ENCODE results near the gene COA3. TPM values are rescaled to one million over a fixed set of nuclear protein-coding genes. Genes with fewer than 3 reads are reported as not detected.

Gene COA3
- polyA plus RNA-seq, 1 donor (not counting 4 experiments of a cell fraction or from before 2014, with no cell fraction given), result 97.8 TPM

GRCh38 chr17:42833767-42834422 is 35.4 kb upstream of the COA3 start:
- Histone ChIP-seq H3K36me3 (ENCODE audit: control insufficient read depth in 2 of 2, extremely low read depth in 1 of 2, insufficient read depth in 2 of 2, low read length in 2 of 2) (peaks cover 15% of the 10 kb centered on the region in 2 experiments), H3K4me3 (ENCODE audit: control insufficient read depth in 2 of 3, extremely low read depth in 1 of 3, insufficient read depth in 2 of 3, low read depth in 1 of 3, low read length in 3 of 3) (peak overlapping the region; percentile 81 to 96 (median 94)), H3K9me1 (ENCODE audit: control insufficient read depth, extremely low read depth, insufficient read depth, low read length) (no peaks in the 10 kb centered on the region), H3K27me3 (ENCODE audit: control insufficient read depth, extremely low read depth, insufficient read depth, low read length) (no peaks in the 10 kb centered on the region), H3K9me3 (ENCODE audit: control insufficient read depth, low read depth, low read length) (no peaks in the 10 kb centered on the region), H4K20me1 (ENCODE audit: control insufficient read depth, extremely low read depth, insufficient read depth, low read length) (no peaks in the 10 kb centered on the region), H3K9ac (ENCODE audit: control insufficient read depth, extremely low read depth, insufficient read depth, low read length) (peak overlapping the region; percentile 97), H3K79me2 (ENCODE audit: control insufficient read depth, insufficient read depth, low read length) (peaks cover 42% of the 10 kb centered on the region), H3K4me1 (ENCODE audit: control insufficient read depth, extremely low read depth, insufficient read depth, low read length) (peaks cover 19% of the 10 kb centered on the region), H3K4me2 (ENCODE audit: control insufficient read depth, extremely low read depth, insufficient read depth, low read depth, low read length) (peak overlapping the region; percentile 86), H2AFZ (ENCODE audit: control insufficient read depth, low read length) (peak overlapping the region; percentile 99), H3K27ac (ENCODE audit: control insufficient read depth, insufficient read depth, low read length) (peak overlapping the region; percentile 97)
- dilution Hi-C loops (cut with MboI; ENCODE audit: extremely low pct_ligation_motif_present, low sequenced_read_pairs), result loop anchor here (25.0 kb wide), 1 partner anchor 103 kb away; no protein-coding TSS in a partner anchor
- DNase-seq (ENCODE audit: low read depth, low spot score) (no peak), FAIRE-seq (no peak)
- TF ChIP-seq EZH2 (IDR thresholded peaks at IDR 0.05; ENCODE audit: low read length) (no peak), CTCF (optimal IDR thresholded peaks at IDR 0.05 in 1 of 3, IDR thresholded peaks at IDR 0.05 in 1 of 3, conservative IDR thresholded peaks at IDR 0.05 in 1 of 3; ENCODE audit: extremely low read depth in 1 of 3, insufficient read depth in 2 of 3, low read length in 3 of 3) (no peak)

- H3K9ac ChIP-seq (ENCODE audit: control insufficient read depth, extremely low read depth, insufficient read depth, low read length), result peak within 1 kb of the TSS; percentile 97
- peak within 1 kb of the TSS; percentile 99 for H2AFZ ChIP-seq (ENCODE audit: control insufficient read depth, low read length)
- H3K9me1 ChIP-seq (ENCODE audit: control insufficient read depth, extremely low read depth, insufficient read depth, low read length), result no peaks in the 10 kb centered on the region
- H3K4me3 ChIP-seq (ENCODE audit: control insufficient read depth in 2 of 3, extremely low read depth in 1 of 3, insufficient read depth in 2 of 3, low read depth in 1 of 3, low read length in 3 of 3), result peak within 1 kb of the TSS; percentile 81 to 96 (median 94)
- H3K4me1 ChIP-seq (ENCODE audit: control insufficient read depth, extremely low read depth, insufficient read depth, low read length), result peaks cover 19% of the 10 kb centered on the region
- H4K20me1 ChIP-seq (ENCODE audit: control insufficient read depth, extremely low read depth, insufficient read depth, low read length), result no peaks in the 10 kb centered on the region
- H3K36me3 ChIP-seq (ENCODE audit: control insufficient read depth in 2 of 2, extremely low read depth in 1 of 2, insufficient read depth in 2 of 2, low read length in 2 of 2), result peaks cover 10 to 11% of the 10 kb centered on the region in 2 experiments
- TF ChIP-seq CTCF (optimal IDR thresholded peaks at IDR 0.05 in 1 of 3, IDR thresholded peaks at IDR 0.05 in 1 of 3, conservative IDR thresholded peaks at IDR 0.05 in 1 of 3; ENCODE audit: extremely low read depth in 1 of 3, insufficient read depth in 2 of 3, low read length in 3 of 3) (no peak), EZH2 (IDR thresholded peaks at IDR 0.05; ENCODE audit: low read length) (no peak)
- DNase-seq (ENCODE audit: low read depth, low spot score), result no peak
- H3K27me3 ChIP-seq (ENCODE audit: control insufficient read depth, extremely low read depth, insufficient read depth, low read length), result no peaks in the 10 kb centered on the region
- peak within 1 kb of the TSS; percentile 86 for H3K4me2 ChIP-seq (ENCODE audit: control insufficient read depth, extremely low read depth, insufficient read depth, low read depth, low read length)
- dilution Hi-C loops (cut with MboI; ENCODE audit: extremely low pct_ligation_motif_present, low sequenced_read_pairs), result loop anchor here (25.0 kb wide), 1 partner anchor 104 kb away; no protein-coding TSS in a partner anchor
- H3K9me3 ChIP-seq (ENCODE audit: control insufficient read depth, low read depth, low read length), result no peaks in the 10 kb centered on the region
- FAIRE-seq, result no peak
- peak within 1 kb of the TSS; percentile 97 for H3K27ac ChIP-seq (ENCODE audit: control insufficient read depth, insufficient read depth, low read length)
- peaks cover 42% of the 10 kb centered on the region for H3K79me2 ChIP-seq (ENCODE audit: control insufficient read depth, insufficient read depth, low read length)
Observed at GRCh38 chr17:42832934-42833766, 34.6 kb upstream of the COA3 start, which contains the start of gene PSME3. Gene PSME3 (plus strand): TSS chr17:42833397. CDS start chr17:42833632, 235 bp downstream.

Data from keratinocyte (primary cell).